ENCODE data around the gene TMEM163.

DNA sequence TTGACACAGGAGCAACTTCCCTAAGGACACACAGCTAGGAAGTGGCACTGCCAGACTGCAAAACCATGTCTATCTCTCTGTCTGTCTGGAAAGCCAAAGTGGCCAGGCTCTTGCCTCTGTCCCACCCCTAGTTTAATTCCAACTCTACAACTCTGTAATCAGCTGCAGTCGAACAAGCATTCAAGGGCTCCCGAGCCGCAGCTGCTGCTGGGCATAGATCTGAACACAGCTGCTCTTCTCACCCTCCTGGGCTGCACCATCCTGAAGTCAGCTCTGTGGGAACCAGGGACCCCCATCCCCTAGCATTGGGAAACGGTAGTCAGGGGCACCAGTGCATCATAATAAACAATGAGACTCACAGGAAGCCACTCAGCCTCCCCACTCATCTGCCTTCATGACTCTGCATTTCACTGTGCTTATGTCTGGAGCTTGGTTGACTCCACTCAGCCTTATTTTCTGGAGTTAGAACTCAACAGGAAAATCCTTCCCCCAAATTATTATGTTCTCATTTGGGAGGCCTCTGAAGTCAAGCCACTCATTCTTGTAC is 44.4 kb upstream of the TMEM163 start:
- TF ChIP-seq EP300 (IDR thresholded peaks at IDR 0.05): no peak
- TF ChIP-seq, protein P1, sequence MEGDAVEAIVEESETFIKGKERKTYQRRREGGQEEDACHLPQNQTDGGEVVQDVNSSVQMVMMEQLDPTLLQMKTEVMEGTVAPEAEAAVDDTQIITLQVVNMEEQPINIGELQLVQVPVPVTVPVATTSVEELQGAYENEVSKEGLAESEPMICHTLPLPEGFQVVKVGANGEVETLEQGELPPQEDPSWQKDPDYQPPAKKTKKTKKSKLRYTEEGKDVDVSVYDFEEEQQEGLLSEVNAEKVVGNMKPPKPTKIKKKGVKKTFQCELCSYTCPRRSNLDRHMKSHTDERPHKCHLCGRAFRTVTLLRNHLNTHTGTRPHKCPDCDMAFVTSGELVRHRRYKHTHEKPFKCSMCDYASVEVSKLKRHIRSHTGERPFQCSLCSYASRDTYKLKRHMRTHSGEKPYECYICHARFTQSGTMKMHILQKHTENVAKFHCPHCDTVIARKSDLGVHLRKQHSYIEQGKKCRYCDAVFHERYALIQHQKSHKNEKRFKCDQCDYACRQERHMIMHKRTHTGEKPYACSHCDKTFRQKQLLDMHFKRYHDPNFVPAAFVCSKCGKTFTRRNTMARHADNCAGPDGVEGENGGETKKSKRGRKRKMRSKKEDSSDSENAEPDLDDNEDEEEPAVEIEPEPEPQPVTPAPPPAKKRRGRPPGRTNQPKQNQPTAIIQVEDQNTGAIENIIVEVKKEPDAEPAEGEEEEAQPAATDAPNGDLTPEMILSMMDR (IDR thresholded peaks at IDR 0.05): no peak
